H1 (cell line): ENCODE measurements around the gene SLC22A31.

Experiments
- BCL11A ChIP-seq, 2 experiments: IDR thresholded peaks; one replicate each; pipeline ENCODE4 v1.6.1; 2011; ENCODE audit warnings: low read depth in 2 of 2, low read length in 2 of 2, mild to moderate bottlenecking in 2 of 2
- BRCA1 ChIP-seq: IDR thresholded peaks from 2 replicates; pipeline ENCODE4 v1.6.1; 2012; ENCODE audit warnings: low read depth, low read length, improper control_type of control experiment
- CEBPB ChIP-seq: IDR thresholded peaks from 2 replicates; pipeline ENCODE4 v1.6.1; 2012; ENCODE audit warnings: low read depth, low read length
- GABPA ChIP-seq: IDR thresholded peaks from 2 replicates; pipeline ENCODE4 v1.6.1; 2011; ENCODE audit warnings: mild to moderate bottlenecking, low read length, moderate library complexity, borderline replicate concordance; ENCODE audit not compliant: insufficient read depth
- POLR2A ChIP-seq, 2 experiments: IDR thresholded peaks; 1 replicate in 1 of 2; 2 replicates in 1 of 2; pipeline ENCODE4 v1.6.1; 2011; ENCODE audit warnings: low read depth in 2 of 2, low read length in 2 of 2, mild to moderate bottlenecking in 2 of 2; ENCODE audit errors: control extremely low read depth in 1 of 2
- POLR2AphosphoS5 ChIP-seq: IDR thresholded peaks from 2 replicates; pipeline ENCODE4 v1.6.1; 2011; ENCODE audit warnings: low read depth, low read length
- RBBP5 ChIP-seq: IDR thresholded peaks from 2 replicates; pipeline ENCODE4 v1.7.1; 2012; ENCODE audit warnings: low read depth, mild to moderate bottlenecking, inconsistent platforms, low read length, moderate library complexity, borderline replicate concordance
- SP1 ChIP-seq: IDR thresholded peaks from 2 replicates; pipeline ENCODE4 v1.6.1; 2011; ENCODE audit warnings: low read depth, low read length
- YY1 ChIP-seq: IDR thresholded peaks from 2 replicates; pipeline ENCODE4 v1.6.1; 2011; ENCODE audit warnings: low read depth, mild to moderate bottlenecking, low read length
- TF ChIP-seq, protein P1 (sequence below), 3 experiments: IDR thresholded peaks; 1 replicate in 2 of 3; 2 replicates in 1 of 3; pipeline versions ENCODE4 v1.5.1 to v1.6.1; 2011; ENCODE audit warnings: low read length in 3 of 3, mild to moderate bottlenecking in 3 of 3, inconsistent platforms in 2 of 3, low read depth in 1 of 3, moderate library complexity in 1 of 3; ENCODE audit not compliant: insufficient read depth in 1 of 3; ENCODE audit errors: control extremely low read depth in 1 of 3
- TF ChIP-seq, protein P2 (sequence below): IDR thresholded peaks from 2 replicates; pipeline ENCODE4 v1.6.1; 2011; ENCODE audit warnings: low read depth, mild to moderate bottlenecking, low read length; ENCODE audit not compliant: insufficient read depth

DNA sequence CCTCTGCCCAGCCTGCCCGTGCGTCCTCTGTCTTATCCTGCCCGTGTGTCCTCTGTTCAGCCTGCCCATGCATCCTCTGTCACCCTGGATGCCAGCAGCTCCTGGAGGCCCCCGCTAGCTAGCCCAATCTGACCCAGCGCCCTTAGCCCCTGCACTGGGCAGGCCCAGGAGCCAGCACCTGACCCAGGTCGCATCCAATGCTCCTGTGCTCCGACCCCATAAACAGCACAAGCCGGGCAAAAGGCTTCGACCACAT lies 15.7 kb downstream of the SLC22A31 start:
- TF ChIP-seq POLR2A (IDR thresholded peaks at IDR 0.05; ENCODE audit: control extremely low read depth in 1 of 2, low read depth in 2 of 2, low read length in 2 of 2) (no peak), YY1 (no peak), SP1 (no peak), POLR2AphosphoS5 (no peak), BRCA1 (no peak), RBBP5 (no peak), GABPA (no peak), BCL11A (IDR thresholded peaks at IDR 0.05; ENCODE audit: low read depth in 2 of 2, low read length in 2 of 2) (no peak), CEBPB (no peak)
- TF ChIP-seq, protein P1, sequence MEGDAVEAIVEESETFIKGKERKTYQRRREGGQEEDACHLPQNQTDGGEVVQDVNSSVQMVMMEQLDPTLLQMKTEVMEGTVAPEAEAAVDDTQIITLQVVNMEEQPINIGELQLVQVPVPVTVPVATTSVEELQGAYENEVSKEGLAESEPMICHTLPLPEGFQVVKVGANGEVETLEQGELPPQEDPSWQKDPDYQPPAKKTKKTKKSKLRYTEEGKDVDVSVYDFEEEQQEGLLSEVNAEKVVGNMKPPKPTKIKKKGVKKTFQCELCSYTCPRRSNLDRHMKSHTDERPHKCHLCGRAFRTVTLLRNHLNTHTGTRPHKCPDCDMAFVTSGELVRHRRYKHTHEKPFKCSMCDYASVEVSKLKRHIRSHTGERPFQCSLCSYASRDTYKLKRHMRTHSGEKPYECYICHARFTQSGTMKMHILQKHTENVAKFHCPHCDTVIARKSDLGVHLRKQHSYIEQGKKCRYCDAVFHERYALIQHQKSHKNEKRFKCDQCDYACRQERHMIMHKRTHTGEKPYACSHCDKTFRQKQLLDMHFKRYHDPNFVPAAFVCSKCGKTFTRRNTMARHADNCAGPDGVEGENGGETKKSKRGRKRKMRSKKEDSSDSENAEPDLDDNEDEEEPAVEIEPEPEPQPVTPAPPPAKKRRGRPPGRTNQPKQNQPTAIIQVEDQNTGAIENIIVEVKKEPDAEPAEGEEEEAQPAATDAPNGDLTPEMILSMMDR (IDR thresholded peaks at IDR 0.05; ENCODE audit: control extremely low read depth in 1 of 3, insufficient read depth in 1 of 3, low read depth in 1 of 3, low read length in 3 of 3) = no peak
- TF ChIP-seq, protein P2, sequence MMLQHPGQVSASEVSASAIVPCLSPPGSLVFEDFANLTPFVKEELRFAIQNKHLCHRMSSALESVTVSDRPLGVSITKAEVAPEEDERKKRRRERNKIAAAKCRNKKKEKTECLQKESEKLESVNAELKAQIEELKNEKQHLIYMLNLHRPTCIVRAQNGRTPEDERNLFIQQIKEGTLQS = no peak
